HUES6 (cell line): Measurements from ENCODE around the gene RAPGEF3.

Experiments
- H3K27ac ChIP-seq: 2 replicates; pipeline ENCODE4 v1.7.0; 2013; ENCODE audit warnings: low read depth, mild to moderate bottlenecking, low read length, inconsistent platforms
- H3K27me3 ChIP-seq: 2 replicates; pipeline ENCODE4 v1.6.1; 2013; ENCODE audit warnings: low read length; ENCODE audit not compliant: control insufficient read depth, insufficient read depth
- H3K36me3 ChIP-seq: 2 replicates; pipeline ENCODE4 v1.6.1; 2013; ENCODE audit warnings: low read length; ENCODE audit not compliant: control insufficient read depth, insufficient read depth
- H3K4me1 ChIP-seq: 2 replicates; pipeline ENCODE4 v1.6.1; 2013; ENCODE audit warnings: low read length; ENCODE audit not compliant: control insufficient read depth, insufficient read depth
- H3K4me3 ChIP-seq: 2 replicates; pipeline ENCODE4 v1.5.1; 2013; ENCODE audit warnings: low read depth, low read length
- H3K9ac ChIP-seq: one replicate; pipeline ENCODE4 v1.6.1; 2013; ENCODE audit warnings: mild to moderate bottlenecking, low read length
- H3K9me3 ChIP-seq: 2 replicates; pipeline ENCODE4 v1.6.1; 2013; ENCODE audit warnings: low read depth, low read length; ENCODE audit not compliant: control insufficient read depth, insufficient read depth

RAPGEF3 gene

GRCh38 chr12:47758834-47759690 lies at the start of gene RAPGEF3:
RAPGEF3 (minus strand) TSS chr12:47758880; CDS start chr12:47758556, 324 bp downstream.
- peak within 1 kb of the TSS; percentile 31 for H3K9ac ChIP-seq
- no peaks in the 10 kb centered on the region for H3K36me3 ChIP-seq
- H3K27ac ChIP-seq: no peak within 1 kb of the TSS; the same call in 1 of the 2 replicates
- no peaks in the 10 kb centered on the region for H3K27me3 ChIP-seq
- H3K9me3 ChIP-seq: no peaks in the 10 kb centered on the region
- peaks cover 44% of the 10 kb centered on the region for H3K4me1 ChIP-seq
- H3K4me3 ChIP-seq: peak within 1 kb of the TSS; percentile 74

DNA sequence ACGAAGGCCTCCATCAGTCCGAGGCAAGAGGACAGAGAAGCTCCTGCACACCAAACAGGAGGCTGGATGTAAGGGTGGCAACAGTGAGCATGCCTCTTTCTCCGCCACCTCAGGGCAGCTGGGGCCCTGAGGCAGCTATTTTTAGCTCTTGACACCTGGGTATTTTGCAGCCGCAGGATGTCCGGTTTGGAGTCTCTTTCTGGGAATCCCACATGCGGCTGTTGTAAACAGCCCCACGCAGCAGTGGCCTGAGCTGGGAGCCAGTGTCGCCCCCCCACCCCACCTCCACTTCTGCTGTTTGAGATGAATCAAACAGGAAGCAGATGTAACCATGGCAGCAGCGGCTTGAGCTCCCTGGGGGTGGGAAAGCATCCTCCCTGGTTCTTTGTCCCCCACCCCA lies 49.4 kb upstream of the RAPGEF3 start:
- Histone ChIP-seq H3K27ac (peak overlapping the region; percentile 17; the same call in 1 of the 2 replicates), H3K4me3 (no peak overlapping the region), H3K4me1 (peaks cover 64% of the 10 kb centered on the region), H3K9me3 (no peaks in the 10 kb centered on the region), H3K9ac (peak overlapping the region; percentile 48), H3K27me3 (no peaks in the 10 kb centered on the region), H3K36me3 (peaks cover 17% of the 10 kb centered on the region; the same call in 1 of the 2 replicates)

- Histone ChIP-seq H3K36me3 (peaks cover 17% of the 10 kb centered on the region; the same call in 1 of the 2 replicates), H3K4me3 (no peak overlapping the region), H3K9ac (no peak overlapping the region), H3K9me3 (no peaks in the 10 kb centered on the region), H3K27me3 (no peaks in the 10 kb centered on the region), H3K27ac (no peak overlapping the region), H3K4me1 (peaks cover 67% of the 10 kb centered on the region)
These were observed 48.7 kb upstream of the RAPGEF3 start for GRCh38 chr12:47807338-47807737.

DNA sequence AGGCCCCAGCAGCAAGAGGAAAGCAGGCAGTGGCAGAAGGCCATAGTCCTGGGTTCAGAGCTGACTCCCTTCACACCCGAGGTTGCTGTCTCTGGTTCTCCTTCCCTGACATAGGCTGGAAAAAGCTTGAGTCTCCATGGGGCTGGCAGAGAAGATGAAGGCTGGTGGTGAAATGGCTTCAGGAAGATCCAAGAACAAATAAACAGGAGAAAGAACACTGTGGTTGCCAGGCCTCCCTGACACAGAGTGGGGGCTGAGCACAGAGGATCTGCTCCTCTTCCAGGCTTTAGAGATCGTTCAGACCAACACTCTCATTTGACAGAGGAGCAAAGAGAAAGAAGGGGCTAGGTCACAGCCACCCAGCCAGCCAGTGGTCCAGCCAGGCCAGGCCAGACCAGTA lies 46.7 kb upstream of the RAPGEF3 start:
- Histone ChIP-seq H3K4me1 (peaks cover 57% of the 10 kb centered on the region), H3K36me3 (peaks cover 17% of the 10 kb centered on the region; the same call in 1 of the 2 replicates), H3K9me3 (no peaks in the 10 kb centered on the region), H3K9ac (no peak overlapping the region), H3K27me3 (no peaks in the 10 kb centered on the region), H3K27ac (no peak overlapping the region), H3K4me3 (no peak overlapping the region)

- Histone ChIP-seq H3K4me1 (peaks cover 50% of the 10 kb centered on the region), H3K27me3 (no peaks in the 10 kb centered on the region), H3K36me3 (peaks cover 17% of the 10 kb centered on the region; the same call in 1 of the 2 replicates), H3K27ac (no peak overlapping the region), H3K4me3 (no peak overlapping the region), H3K9ac (no peak overlapping the region), H3K9me3 (no peaks in the 10 kb centered on the region)
These were observed 45.5 kb upstream of the RAPGEF3 start for GRCh38 chr12:47804171-47804570.

- peaks cover 20% of the 10 kb centered on the region; the same call in 1 of the 2 replicates for H3K36me3 ChIP-seq
- no peak overlapping the region for H3K9ac ChIP-seq
- H3K27ac ChIP-seq: no peak overlapping the region
- no peak overlapping the region for H3K4me3 ChIP-seq
- H3K27me3 ChIP-seq: no peaks in the 10 kb centered on the region
- peaks cover 47% of the 10 kb centered on the region for H3K4me1 ChIP-seq
- no peaks in the 10 kb centered on the region for H3K9me3 ChIP-seq
These were observed 44.7 kb upstream of the RAPGEF3 start for GRCh38 chr12:47803191-47803875.

- H3K4me1 ChIP-seq: peaks cover 42% of the 10 kb centered on the region
- H3K27me3 ChIP-seq: no peaks in the 10 kb centered on the region
- H3K9me3 ChIP-seq: no peaks in the 10 kb centered on the region
- no peak overlapping the region for H3K4me3 ChIP-seq
- no peak overlapping the region for H3K27ac ChIP-seq
- H3K36me3 ChIP-seq: peaks cover 28% of the 10 kb centered on the region; the same call in 1 of the 2 replicates
- no peak overlapping the region for H3K9ac ChIP-seq
These were observed 43.6 kb upstream of the RAPGEF3 start for GRCh38 chr12:47802312-47802711.

- no peak overlapping the region for H3K4me3 ChIP-seq
- H3K9me3 ChIP-seq: no peaks in the 10 kb centered on the region
- H3K4me1 ChIP-seq: peaks cover 37% of the 10 kb centered on the region
- no peaks in the 10 kb centered on the region for H3K27me3 ChIP-seq
- H3K9ac ChIP-seq: no peak overlapping the region
- peaks cover 31% of the 10 kb centered on the region for H3K36me3 ChIP-seq
- no peak overlapping the region for H3K27ac ChIP-seq
These were observed 43.2 kb upstream of the RAPGEF3 start for GRCh38 chr12:47801904-47802246.

- no peaks in the 10 kb centered on the region for H3K27me3 ChIP-seq
- no peak overlapping the region for H3K4me3 ChIP-seq
- H3K27ac ChIP-seq: no peak overlapping the region
- H3K36me3 ChIP-seq: peaks cover 35% of the 10 kb centered on the region
- H3K9me3 ChIP-seq: no peaks in the 10 kb centered on the region
- peaks cover 37% of the 10 kb centered on the region for H3K4me1 ChIP-seq
- no peak overlapping the region for H3K9ac ChIP-seq
These were observed 42.7 kb upstream of the RAPGEF3 start for GRCh38 chr12:47801170-47801903.

GRCh38 chr12:47800582-47800981 lies 41.9 kb upstream of the RAPGEF3 start:
- H3K27me3 ChIP-seq: no peaks in the 10 kb centered on the region
- peaks cover 37% of the 10 kb centered on the region for H3K4me1 ChIP-seq
- no peak overlapping the region for H3K4me3 ChIP-seq
- H3K36me3 ChIP-seq: peaks cover 42% of the 10 kb centered on the region
- H3K9me3 ChIP-seq: no peaks in the 10 kb centered on the region
- no peak overlapping the region for H3K9ac ChIP-seq
- no peak overlapping the region for H3K27ac ChIP-seq
